ENCODE data around the gene FAU. TPM values are rescaled to one million over a fixed set of nuclear protein-coding genes. Genes with fewer than 3 reads are reported as not detected.

Gene FAU
- total and polyA plus RNA-seq, 2 of the 13 experiments (the other 11 are each of a cell fraction or from before 2014, with no cell fraction given), result 374 to 869 TPM

DNA sequence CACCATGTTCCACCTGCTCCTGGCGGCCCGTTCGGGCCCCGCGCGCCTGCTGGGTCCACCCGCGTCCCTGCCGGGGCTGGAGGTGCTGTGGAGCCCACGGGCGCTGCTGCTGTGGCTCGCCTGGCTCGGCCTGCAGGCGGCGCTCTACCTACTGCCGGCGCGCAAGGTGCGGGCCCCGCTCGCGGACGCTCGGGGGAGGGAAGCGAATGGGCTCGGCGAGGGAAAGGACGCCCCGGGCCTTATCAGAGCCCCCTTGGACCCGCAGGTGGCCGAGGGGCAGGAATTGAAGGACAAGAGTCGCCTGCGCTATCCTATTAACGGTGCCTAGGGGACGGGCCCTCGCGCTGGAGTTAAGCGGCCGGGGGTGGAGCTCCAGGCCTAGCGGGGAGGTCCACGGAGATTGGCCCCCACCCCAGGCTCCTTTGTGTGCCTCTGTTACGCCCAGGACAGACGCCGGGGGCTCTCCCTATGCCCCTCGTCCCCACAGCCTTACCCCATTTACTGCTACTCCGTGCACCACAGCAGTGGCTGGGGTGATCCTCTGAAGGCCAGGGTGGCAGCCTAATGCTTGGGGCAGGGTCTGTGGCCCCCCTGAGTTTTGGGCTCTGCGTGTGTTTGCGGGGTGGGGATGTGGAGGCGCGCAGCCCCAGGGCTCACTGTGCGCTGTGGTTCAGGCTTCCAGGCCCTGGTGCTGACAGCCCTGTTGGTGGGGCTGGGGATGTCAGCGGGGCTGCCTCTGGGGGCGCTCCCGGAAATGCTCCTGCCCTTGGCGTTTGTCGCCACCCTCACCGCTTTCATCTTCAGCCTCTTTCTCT is 9.2 kb downstream of the FAU start (continued):
- peak; percentile 38; the same call in 1 of the 2 replicates for TF ChIP-seq ZNF589 (CRISPR knock-in tag; conservative IDR thresholded peaks at IDR 0.05)
- peak; percentile 31; the same call in 1 of the 2 replicates for TF ChIP-seq ZNF44 (CRISPR knock-in tag; IDR thresholded peaks at IDR 0.05)
- TF ChIP-seq SP4 (CRISPR knock-in tag; IDR thresholded peaks at IDR 0.05), result peak; percentile 54
- no peak for TF ChIP-seq ZNF7 (CRISPR knock-in tag; IDR thresholded peaks at IDR 0.05)
- peak; percentile 53; the same call in 1 of the 2 replicates for TF ChIP-seq NKX3-1 (CRISPR knock-in tag; IDR thresholded peaks at IDR 0.05)
- TF ChIP-seq ZBTB7B (CRISPR knock-in tag; IDR thresholded peaks at IDR 0.05), result peak; percentile 32; the same call in 1 of the 2 replicates
- TF ChIP-seq JUNB (CRISPR knock-in tag; IDR thresholded peaks at IDR 0.05; ENCODE audit: borderline replicate concordance), result no peak
- TF ChIP-seq TCF12 (IDR thresholded peaks at IDR 0.05), result no peak
- 0 out of 2 replicates have a peak, but pooled peaks have one; percentile 66 for TF ChIP-seq TCF12 (CRISPR knock-in tag; IDR thresholded peaks at IDR 0.05)
- peak; percentile 64; the same call in 1 of the 2 replicates for TF ChIP-seq ATF7-NPFF (CRISPR knock-in tag; IDR thresholded peaks at IDR 0.05; ENCODE audit: low read depth)
- TF ChIP-seq, protein P1, sequence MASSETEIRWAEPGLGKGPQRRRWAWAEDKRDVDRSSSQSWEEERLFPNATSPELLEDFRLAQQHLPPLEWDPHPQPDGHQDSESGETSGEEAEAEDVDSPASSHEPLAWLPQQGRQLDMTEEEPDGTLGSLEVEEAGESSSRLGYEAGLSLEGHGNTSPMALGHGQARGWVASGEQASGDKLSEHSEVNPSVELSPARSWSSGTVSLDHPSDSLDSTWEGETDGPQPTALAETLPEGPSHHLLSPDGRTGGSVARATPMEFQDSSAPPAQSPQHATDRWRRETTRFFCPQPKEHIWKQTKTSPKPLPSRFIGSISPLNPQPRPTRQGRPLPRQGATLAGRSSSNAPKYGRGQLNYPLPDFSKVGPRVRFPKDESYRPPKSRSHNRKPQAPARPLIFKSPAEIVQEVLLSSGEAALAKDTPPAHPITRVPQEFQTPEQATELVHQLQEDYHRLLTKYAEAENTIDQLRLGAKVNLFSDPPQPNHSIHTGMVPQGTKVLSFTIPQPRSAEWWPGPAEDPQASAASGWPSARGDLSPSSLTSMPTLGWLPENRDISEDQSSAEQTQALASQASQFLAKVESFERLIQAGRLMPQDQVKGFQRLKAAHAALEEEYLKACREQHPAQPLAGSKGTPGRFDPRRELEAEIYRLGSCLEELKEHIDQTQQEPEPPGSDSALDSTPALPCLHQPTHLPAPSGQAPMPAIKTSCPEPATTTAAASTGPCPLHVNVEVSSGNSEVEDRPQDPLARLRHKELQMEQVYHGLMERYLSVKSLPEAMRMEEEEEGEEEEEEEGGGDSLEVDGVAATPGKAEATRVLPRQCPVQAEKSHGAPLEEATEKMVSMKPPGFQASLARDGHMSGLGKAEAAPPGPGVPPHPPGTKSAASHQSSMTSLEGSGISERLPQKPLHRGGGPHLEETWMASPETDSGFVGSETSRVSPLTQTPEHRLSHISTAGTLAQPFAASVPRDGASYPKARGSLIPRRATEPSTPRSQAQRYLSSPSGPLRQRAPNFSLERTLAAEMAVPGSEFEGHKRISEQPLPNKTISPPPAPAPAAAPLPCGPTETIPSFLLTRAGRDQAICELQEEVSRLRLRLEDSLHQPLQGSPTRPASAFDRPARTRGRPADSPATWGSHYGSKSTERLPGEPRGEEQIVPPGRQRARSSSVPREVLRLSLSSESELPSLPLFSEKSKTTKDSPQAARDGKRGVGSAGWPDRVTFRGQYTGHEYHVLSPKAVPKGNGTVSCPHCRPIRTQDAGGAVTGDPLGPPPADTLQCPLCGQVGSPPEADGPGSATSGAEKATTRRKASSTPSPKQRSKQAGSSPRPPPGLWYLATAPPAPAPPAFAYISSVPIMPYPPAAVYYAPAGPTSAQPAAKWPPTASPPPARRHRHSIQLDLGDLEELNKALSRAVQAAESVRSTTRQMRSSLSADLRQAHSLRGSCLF (CRISPR knock-in tag; IDR thresholded peaks at IDR 0.05; ENCODE audit: borderline replicate concordance), result no peak
- TF ChIP-seq, protein P2, sequence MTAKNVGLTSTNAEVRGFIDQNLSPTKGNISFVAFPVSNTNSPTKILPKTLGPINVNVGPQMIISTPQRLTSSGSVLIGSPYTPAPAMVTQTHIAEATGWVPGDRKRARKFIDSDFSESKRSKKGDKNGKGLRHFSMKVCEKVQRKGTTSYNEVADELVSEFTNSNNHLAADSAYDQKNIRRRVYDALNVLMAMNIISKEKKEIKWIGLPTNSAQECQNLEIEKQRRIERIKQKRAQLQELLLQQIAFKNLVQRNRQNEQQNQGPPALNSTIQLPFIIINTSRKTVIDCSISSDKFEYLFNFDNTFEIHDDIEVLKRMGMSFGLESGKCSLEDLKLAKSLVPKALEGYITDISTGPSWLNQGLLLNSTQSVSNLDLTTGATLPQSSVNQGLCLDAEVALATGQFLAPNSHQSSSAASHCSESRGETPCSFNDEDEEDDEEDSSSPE (CRISPR knock-in tag; IDR thresholded peaks at IDR 0.05), result peak; percentile 57; the same call in 1 of the 2 replicates
- TF ChIP-seq SPEN (CRISPR knock-in tag; IDR thresholded peaks at IDR 0.05; ENCODE audit: low read depth), result peak; percentile 39; the same call in 1 of the 2 replicates
- no peak for TF ChIP-seq ZNF232 (CRISPR knock-in tag; IDR thresholded peaks at IDR 0.05; ENCODE audit: borderline replicate concordance)
- TF ChIP-seq ASH2L (IDR thresholded peaks at IDR 0.05; ENCODE audit: insufficient read length, low read depth, low read length), result no peak
- TF ChIP-seq, protein P3, sequence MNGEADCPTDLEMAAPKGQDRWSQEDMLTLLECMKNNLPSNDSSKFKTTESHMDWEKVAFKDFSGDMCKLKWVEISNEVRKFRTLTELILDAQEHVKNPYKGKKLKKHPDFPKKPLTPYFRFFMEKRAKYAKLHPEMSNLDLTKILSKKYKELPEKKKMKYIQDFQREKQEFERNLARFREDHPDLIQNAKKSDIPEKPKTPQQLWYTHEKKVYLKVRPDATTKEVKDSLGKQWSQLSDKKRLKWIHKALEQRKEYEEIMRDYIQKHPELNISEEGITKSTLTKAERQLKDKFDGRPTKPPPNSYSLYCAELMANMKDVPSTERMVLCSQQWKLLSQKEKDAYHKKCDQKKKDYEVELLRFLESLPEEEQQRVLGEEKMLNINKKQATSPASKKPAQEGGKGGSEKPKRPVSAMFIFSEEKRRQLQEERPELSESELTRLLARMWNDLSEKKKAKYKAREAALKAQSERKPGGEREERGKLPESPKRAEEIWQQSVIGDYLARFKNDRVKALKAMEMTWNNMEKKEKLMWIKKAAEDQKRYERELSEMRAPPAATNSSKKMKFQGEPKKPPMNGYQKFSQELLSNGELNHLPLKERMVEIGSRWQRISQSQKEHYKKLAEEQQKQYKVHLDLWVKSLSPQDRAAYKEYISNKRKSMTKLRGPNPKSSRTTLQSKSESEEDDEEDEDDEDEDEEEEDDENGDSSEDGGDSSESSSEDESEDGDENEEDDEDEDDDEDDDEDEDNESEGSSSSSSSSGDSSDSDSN (CRISPR knock-in tag; IDR thresholded peaks at IDR 0.05), result peak; percentile 77; the same call in 1 of the 2 replicates
- TF ChIP-seq ZNF263 (CRISPR knock-in tag; IDR thresholded peaks at IDR 0.05), result no peak; the same call in 1 of the 2 replicates
- TF ChIP-seq HES4 (CRISPR knock-in tag; IDR thresholded peaks at IDR 0.05; ENCODE audit: borderline replicate concordance), result peak; percentile 48; the same call in 1 of the 2 replicates

Measured in HepG2 (cell line).